ENCODE data around the gene TULP3. TPM values are rescaled to one million over a fixed set of nuclear protein-coding genes. Genes with fewer than 3 reads are reported as not detected.

Gene TULP3, protein sequence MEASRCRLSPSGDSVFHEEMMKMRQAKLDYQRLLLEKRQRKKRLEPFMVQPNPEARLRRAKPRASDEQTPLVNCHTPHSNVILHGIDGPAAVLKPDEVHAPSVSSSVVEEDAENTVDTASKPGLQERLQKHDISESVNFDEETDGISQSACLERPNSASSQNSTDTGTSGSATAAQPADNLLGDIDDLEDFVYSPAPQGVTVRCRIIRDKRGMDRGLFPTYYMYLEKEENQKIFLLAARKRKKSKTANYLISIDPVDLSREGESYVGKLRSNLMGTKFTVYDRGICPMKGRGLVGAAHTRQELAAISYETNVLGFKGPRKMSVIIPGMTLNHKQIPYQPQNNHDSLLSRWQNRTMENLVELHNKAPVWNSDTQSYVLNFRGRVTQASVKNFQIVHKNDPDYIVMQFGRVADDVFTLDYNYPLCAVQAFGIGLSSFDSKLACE
- total RNA-seq = 39.8 and 43.4 TPM in 2 replicates

DNA sequence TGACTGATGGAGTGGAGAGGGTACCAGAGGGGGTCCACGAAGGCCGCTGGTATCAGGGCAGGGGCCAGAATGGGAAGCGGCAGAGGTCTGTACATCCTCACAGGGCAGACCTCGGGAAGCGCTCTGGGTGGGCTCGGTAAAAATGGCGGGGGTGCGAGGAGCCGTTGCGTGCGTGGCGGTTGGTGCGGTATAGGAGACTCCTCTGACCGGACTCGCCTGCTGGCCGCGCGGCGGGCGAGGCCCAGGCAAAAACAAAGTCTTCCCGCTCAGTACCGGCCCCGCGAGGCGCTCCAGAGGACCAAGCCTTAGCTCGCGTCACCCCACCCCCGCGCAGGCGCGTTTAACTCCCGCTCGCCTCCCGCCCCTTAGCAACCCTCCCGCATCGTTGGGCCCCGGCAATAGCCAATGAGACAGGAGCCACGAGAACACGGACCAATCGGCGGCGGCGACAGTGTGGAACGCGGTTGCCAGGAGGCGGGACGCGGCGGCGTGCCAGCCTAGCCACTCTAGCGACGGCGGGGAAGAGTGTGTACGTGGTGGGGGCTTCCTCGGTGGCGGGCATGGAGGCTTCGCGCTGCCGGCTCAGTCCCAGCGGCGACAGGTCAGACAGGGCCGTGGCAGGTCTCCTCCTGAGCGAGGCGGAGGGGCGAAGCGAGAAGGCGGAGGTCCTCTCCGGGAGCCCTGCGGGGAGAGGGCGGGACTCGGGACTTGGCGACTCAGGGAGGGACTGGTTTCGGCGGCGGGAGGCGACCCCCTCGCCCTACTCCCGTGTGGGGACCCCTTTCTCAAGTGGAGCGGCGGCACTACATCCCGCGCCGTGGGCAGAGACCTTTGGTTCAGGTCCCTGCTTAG is at the start of gene TULP3:
Gene TULP3, plus strand, starts transcription at position 504 of the 852 bp plus-strand sequence. Its CDS starts 57 bp downstream, at position 561.
- Histone ChIP-seq H3K79me2 (ENCODE audit: insufficient read depth, low read length) (peaks cover 50% of the 10 kb centered on the region), H3K9me3 (ENCODE audit: low read depth, low read length) (no peaks in the 10 kb centered on the region)

DNA sequence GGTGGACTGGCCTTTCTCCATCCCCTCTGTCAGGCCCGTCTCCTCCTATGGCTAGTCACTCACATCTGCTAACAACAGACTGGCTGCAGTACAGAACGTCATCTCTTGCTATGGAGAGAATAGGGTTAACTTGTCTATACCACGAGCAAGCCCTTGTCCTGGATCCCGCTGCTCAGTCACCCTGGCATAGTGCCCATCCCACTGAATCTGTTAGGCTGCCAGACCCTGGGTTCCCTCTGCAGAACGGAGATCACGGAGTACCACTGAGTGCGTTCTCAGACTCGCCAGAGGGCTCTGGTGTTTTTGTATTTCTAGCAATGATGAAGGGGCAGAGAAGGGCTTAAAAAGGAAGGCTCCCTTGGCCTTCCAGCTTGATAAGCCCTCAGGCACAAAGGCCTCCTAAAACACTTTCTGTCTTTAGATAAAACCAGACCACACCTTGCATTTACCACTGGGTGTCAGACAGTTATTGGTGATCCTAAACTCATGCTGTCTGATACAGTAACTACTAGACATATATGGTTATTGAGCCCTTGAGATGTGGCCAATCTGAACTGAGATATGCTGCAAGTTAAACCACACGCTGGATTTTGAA is 49.5 kb upstream of the TULP3 start:
- peak overlapping the region; percentile 14 for H2AFZ ChIP-seq (ENCODE audit: low read length)
- no peak overlapping the region for H3K27ac ChIP-seq (ENCODE audit: low read depth, low read length)
- H3K4me2 ChIP-seq (ENCODE audit: insufficient read depth, low read length) = no peak overlapping the region
- no peaks in the 10 kb centered on the region for H3K9me3 ChIP-seq (ENCODE audit: low read depth, low read length)
- H3K4me1 ChIP-seq (ENCODE audit: insufficient read depth, low read length) = peaks cover 16% of the 10 kb centered on the region
- H3K4me3 ChIP-seq (ENCODE audit: insufficient read depth, low read length) = no peak overlapping the region
- no peaks in the 10 kb centered on the region for H3K36me3 ChIP-seq (ENCODE audit: insufficient read depth, low read length)
- H3K27me3 ChIP-seq (ENCODE audit: insufficient read depth, low read length) = no peaks in the 10 kb centered on the region
- DNase-seq (ENCODE audit: insufficient read length, low spot score, missing footprints) = peak; percentile 57
- no peaks in the 10 kb centered on the region for H3K79me2 ChIP-seq (ENCODE audit: insufficient read depth, low read length)
- no peaks in the 10 kb centered on the region for H4K20me1 ChIP-seq (ENCODE audit: insufficient read depth, low read length)
- TF ChIP-seq, protein P1, sequence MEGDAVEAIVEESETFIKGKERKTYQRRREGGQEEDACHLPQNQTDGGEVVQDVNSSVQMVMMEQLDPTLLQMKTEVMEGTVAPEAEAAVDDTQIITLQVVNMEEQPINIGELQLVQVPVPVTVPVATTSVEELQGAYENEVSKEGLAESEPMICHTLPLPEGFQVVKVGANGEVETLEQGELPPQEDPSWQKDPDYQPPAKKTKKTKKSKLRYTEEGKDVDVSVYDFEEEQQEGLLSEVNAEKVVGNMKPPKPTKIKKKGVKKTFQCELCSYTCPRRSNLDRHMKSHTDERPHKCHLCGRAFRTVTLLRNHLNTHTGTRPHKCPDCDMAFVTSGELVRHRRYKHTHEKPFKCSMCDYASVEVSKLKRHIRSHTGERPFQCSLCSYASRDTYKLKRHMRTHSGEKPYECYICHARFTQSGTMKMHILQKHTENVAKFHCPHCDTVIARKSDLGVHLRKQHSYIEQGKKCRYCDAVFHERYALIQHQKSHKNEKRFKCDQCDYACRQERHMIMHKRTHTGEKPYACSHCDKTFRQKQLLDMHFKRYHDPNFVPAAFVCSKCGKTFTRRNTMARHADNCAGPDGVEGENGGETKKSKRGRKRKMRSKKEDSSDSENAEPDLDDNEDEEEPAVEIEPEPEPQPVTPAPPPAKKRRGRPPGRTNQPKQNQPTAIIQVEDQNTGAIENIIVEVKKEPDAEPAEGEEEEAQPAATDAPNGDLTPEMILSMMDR (IDR thresholded peaks at IDR 0.05; ENCODE audit: extremely low read depth, low read depth, low read length) = no peak

More for the DNA sequence above, at the start of gene TULP3:
- peak within 1 kb of the TSS; percentile 97 for H3K4me2 ChIP-seq (ENCODE audit: insufficient read depth, low read length)
- DNase-seq (ENCODE audit: insufficient read length, low spot score, missing footprints) = peak; percentile 99
- TF ChIP-seq, protein P1 (IDR thresholded peaks at IDR 0.05; ENCODE audit: extremely low read depth, low read depth, low read length) = no peak
- peaks cover 32% of the 10 kb centered on the region for H3K4me1 ChIP-seq (ENCODE audit: insufficient read depth, low read length)
- peak within 1 kb of the TSS; percentile 95 for H2AFZ ChIP-seq (ENCODE audit: low read length)
- H4K20me1 ChIP-seq (ENCODE audit: insufficient read depth, low read length) = peaks cover 22% of the 10 kb centered on the region
- peak within 1 kb of the TSS; percentile 92 for H3K27ac ChIP-seq (ENCODE audit: low read depth, low read length)
- H3K4me3 ChIP-seq (ENCODE audit: insufficient read depth, low read length) = peak within 1 kb of the TSS; percentile 99
- H3K27me3 ChIP-seq (ENCODE audit: insufficient read depth, low read length) = no peaks in the 10 kb centered on the region
- peaks cover 26% of the 10 kb centered on the region for H3K36me3 ChIP-seq (ENCODE audit: insufficient read depth, low read length)

DNA sequence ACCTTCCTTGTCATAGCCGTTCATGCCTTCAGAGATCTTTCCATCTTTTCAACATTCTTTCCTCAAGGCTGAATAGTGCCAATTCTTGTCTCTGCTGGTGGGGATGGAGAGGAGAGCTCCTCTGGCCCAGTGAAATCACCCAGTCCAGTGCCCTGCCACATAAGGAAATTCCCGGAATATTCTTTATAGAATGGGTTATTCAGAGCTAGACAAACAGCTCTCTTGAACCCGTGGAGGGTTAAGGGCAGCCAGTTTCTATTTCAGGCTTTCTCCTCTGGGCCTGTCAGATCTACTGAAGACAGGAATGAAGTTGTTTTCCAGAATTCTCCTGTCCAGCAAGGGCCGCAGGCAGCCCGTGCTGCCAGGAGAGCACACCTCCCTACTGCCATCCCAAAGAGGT is 47.7 kb upstream of the TULP3 start:
- H3K79me2 ChIP-seq (ENCODE audit: insufficient read depth, low read length) = no peaks in the 10 kb centered on the region
- no peaks in the 10 kb centered on the region for H3K27me3 ChIP-seq (ENCODE audit: insufficient read depth, low read length)
- no peak overlapping the region for H3K4me3 ChIP-seq (ENCODE audit: insufficient read depth, low read length)
- no peak for DNase-seq (ENCODE audit: insufficient read length, low spot score, missing footprints)
- H3K4me1 ChIP-seq (ENCODE audit: insufficient read depth, low read length) = peaks cover 17% of the 10 kb centered on the region
- no peak overlapping the region for H3K4me2 ChIP-seq (ENCODE audit: insufficient read depth, low read length)
- H3K36me3 ChIP-seq (ENCODE audit: insufficient read depth, low read length) = no peaks in the 10 kb centered on the region
- H4K20me1 ChIP-seq (ENCODE audit: insufficient read depth, low read length) = no peaks in the 10 kb centered on the region
- H2AFZ ChIP-seq (ENCODE audit: low read length) = no peak overlapping the region
- no peak overlapping the region for H3K27ac ChIP-seq (ENCODE audit: low read depth, low read length)
- TF ChIP-seq, protein P1 (IDR thresholded peaks at IDR 0.05; ENCODE audit: extremely low read depth, low read depth, low read length) = no peak
- no peaks in the 10 kb centered on the region for H3K9me3 ChIP-seq (ENCODE audit: low read depth, low read length)

Data from osteoblast (primary cell).